OCI-M1 (cell line): Measurements from ENCODE around the gene CNKSR3.
A peak's percentile ranks its signal among the peaks of the same experiment; 100 is the strongest.

Experiments used
- DNase-seq: peaks from one replicate; lab custom pipeline; 2025; lab: John Stamatoyannopoulos, UW

Gene CNKSR3

DNA sequence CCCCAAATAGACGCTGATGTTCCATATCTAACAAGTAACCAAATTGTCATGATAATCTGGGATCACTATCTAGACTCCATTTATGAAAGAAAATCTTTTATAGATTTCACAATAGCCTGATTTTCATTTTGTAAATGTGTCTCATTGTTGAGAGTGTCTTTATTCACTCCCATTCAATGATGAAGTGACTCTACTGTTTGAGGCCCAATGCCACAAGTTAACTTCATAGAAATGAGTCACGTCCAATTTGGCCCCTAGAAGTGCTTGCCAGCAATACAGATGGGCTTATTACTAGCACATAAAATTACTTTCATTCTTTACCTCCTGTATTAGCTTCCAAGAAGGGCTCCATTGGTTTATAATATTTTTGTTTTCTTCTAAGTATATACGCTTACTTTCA is 160.2 kb downstream of the CNKSR3 start:
- DNase-seq: no peak

DNA sequence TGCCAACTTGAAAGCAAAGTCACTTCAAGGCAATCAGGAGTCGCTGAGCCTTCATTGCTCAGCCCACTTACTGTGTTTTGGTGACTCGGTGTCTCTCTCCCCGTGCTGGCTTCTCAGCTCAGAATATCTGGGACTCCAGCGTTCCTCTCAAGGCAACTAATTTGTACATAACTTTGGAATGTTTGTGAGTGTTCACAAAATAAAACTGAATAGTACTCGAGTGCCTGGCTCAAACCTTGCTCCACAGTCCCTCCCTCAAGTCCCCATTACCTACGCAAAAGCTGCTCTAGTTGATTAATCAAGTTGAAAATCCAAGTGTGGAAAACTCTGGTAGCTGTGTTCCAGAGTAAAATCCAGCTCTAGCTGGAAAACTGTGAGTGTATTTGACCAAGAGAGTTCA is 162.5 kb downstream of the CNKSR3 start:
- no peak for DNase-seq

DNA sequence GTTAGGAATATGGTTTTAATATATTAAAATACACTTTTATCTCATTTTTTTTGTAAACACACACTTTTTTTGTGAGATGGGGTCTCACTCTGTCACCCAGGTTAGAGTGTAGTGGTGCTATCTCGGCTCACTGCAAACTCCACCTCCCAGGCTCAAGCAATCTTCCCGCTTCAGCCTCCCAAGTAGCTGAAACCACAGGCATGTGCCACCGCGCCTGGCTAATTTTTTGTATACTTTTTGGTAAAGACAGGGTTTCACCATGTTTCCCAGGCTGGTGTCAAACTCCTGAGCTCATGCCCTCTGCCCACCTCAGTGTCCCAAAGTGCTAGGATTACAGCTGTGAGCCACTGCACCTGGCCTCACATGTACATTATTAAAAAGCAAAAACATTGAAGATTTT is 164.7 kb downstream of the CNKSR3 start:
- no peak for DNase-seq

DNA sequence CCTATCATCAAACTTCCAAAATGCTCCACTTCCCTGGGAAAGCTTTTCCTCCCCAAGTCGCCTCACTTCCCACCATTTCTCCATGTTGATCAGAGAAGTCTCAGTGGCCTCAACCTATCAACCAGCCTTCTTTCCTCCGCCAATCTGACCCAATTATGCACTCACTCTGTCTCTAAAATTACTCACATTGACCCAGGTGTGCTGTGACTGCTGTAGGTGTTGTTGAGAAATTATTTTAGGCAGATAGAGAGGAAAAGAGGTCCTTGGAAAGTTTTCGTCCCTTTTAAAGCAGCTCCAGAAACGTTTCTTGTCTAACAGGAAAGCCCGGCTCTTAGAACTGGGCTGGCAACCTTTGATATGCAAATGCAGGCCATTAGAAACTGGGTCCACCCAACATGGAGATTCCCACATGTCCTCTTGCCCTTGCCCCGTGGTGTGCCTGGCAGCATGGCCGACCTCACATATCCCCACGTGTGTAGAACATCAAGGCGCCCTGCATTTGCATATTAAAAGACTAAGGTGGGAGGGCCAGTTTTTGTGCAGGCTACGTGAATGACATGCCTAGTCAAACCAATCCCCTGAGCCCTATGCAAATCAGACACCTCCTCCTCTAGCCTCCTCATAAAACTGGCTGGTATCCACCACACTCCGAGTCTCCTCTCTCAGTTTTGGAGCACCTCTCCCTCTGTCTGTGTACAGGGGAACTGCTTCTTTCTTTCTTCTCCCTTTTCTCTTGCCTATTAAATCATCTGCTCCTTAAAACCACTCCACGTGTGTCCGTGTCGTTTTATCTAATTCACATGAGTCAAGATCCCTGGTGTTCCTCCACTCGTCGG is 166.8 kb downstream of the CNKSR3 start:
- peak; percentile 96 for DNase-seq

DNA sequence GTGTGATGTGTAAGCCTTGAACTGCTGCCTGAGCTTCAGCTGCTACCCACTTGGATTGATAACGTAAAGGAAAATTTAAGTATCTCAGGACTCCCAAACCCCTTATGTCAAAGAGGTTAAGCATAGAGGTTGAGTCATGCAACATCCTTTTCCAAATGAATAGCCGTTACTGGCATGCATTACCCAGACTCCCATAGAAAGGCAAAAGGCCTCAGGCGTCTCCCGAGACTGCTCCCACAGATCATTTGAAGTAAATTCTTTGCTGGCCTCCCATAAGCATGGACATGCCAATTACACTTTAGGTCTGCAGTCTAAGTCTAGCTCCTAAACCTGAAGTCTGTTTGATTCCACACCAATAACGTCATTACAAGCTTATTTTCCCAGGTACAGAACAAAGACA is 168.6 kb downstream of the CNKSR3 start:
- no peak for DNase-seq

DNA sequence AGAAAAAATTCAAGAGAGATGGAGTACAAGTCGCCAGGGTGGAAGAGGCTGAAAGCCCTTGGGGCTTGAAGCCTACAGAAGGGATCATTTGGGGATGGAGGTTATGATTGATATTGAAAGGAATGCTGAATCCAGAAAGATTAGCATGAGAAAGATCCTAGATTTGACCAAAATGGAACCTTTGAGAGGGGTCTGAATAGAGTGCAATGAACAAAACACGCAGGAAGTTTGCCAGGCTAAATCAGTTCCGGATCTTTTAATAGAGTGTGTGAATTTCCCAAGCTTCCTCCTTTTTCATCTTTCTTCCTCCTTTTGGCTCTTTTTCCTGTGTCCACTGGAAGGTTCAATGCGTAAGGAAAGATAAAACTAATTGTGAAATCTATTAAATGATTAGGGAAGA is 169.1 kb downstream of the CNKSR3 start:
- no peak for DNase-seq
